Breast epithelium (tissue), 4 donors: Measurements from ENCODE around the gene CDH8. TPM values are rescaled to one million over a fixed set of nuclear protein-coding genes. Genes with fewer than 3 reads are reported as not detected.
"Not testable (repeated sequence)": the region's sequence is repeated elsewhere in the genome, so short reads cannot be mapped to it uniquely, and the experiment has no call there.

Experiments
- DNase-seq, 2 donors: peaks; one replicate each; pipeline ENCODE4 v3.0.0-alpha.2; 2019; ENCODE audit warnings: low spot score in 2 of 2
- H3K27ac ChIP-seq, 2 donors: fragments of 200-600 bp; sonication (generic) in 1 of 2; one replicate each; pipeline ENCODE4 v1.5.1; 2016 to 2019; ENCODE audit warnings: mild to moderate bottlenecking in 1 of 2
- H3K27me3 ChIP-seq, 2 donors: fragments of 200-600 bp; sonication (generic) in 1 of 2; one replicate each; pipeline versions ENCODE4 v1.5.1 to v1.6.0; 2017 to 2019; ENCODE audit warnings: control low read depth in 1 of 2, mild to moderate bottlenecking in 1 of 2
- H3K36me3 ChIP-seq: fragments of 200-600 bp; one replicate; pipeline ENCODE4 v1.5.1; 2019
- H3K4me1 ChIP-seq, 2 donors: fragments of 200-600 bp; sonication (generic); one replicate each; pipeline ENCODE4 v1.5.1; 2016 to 2019; ENCODE audit warnings: control low read depth in 1 of 2
- H3K4me3 ChIP-seq, 3 donors: fragments of 200-600 bp; sonication (generic); 1 replicate in 2 of 3; 2 replicates in 1 of 3; pipeline ENCODE4 v1.5.1; 2016 to 2019; ENCODE audit warnings: mild to moderate bottlenecking in 3 of 3, moderate library complexity in 2 of 3
- H3K9me3 ChIP-seq, 2 donors: fragments of 200-600 bp; sonication (generic) in 1 of 2; one replicate each; pipeline ENCODE4 v1.5.1; 2016 to 2019; ENCODE audit warnings: control low read depth in 1 of 2
- CTCF ChIP-seq, 3 donors: fragments of 450-650 bp; IDR thresholded peaks; one replicate each; pipeline ENCODE4 v1.5.1; 2016 to 2017; ENCODE audit warnings: antibody characterized with exemption in 3 of 3, mild to moderate bottlenecking in 3 of 3, moderate library complexity in 3 of 3
- POLR2A ChIP-seq: fragments of 450-650 bp; IDR thresholded peaks from one replicate; pipeline ENCODE4 v1.6.1; 2016; ENCODE audit warnings: antibody characterized with exemption, mild to moderate bottlenecking, moderate library complexity
- POLR2AphosphoS5 ChIP-seq, 3 donors: sonication (generic); formaldehyde crosslinking; IDR thresholded peaks; one replicate each; pipeline ENCODE4 v1.6.1; 2017; ENCODE audit warnings: antibody characterized with exemption in 3 of 3
- intact Hi-C: fragments of 100-400 bp; cut with DNase I; formaldehyde crosslinking; loops from one replicate; pipeline ENCODE4 v1.15.1; 2023; ENCODE audit warnings: low total_unique reads
- total RNA-seq, 3 donors: library from RNA; depleted of rRNA; stranded (reverse); fragments of >200 nt; gene quantifications; one replicate each; pipeline ENCODE4 v1.1.0, GENCODE V29; 2016

The CDH8 gene
- total RNA-seq, 3 donors from 2014 or later = under 0.01 to 0.15 TPM; not detected in 1

- no peaks in the 10 kb centered on the region for H3K4me1 ChIP-seq
- H3K9me3 ChIP-seq = no peaks in the 10 kb centered on the region
- H3K36me3 ChIP-seq = no peaks in the 10 kb centered on the region
- no peak for DNase-seq
- intact Hi-C loops = loop anchor here (5.0 to 10.0 kb wide), 2 partner anchors 555 to 907 kb away; no protein-coding TSS in a partner anchor
- no peak for TF ChIP-seq CTCF (IDR thresholded peaks at IDR 0.05)
- no peak for TF ChIP-seq POLR2AphosphoS5 (IDR thresholded peaks at IDR 0.05)
- H3K27me3 ChIP-seq = no peaks in the 10 kb centered on the region
- H3K4me3 ChIP-seq = no peak overlapping the region
- no peak overlapping the region for H3K27ac ChIP-seq
These were observed 106.5 kb downstream of the CDH8 start for GRCh38 chr16:61929776-61930175.

GRCh38 chr16:61926766-61927165 is 109.5 kb downstream of the CDH8 start:
- DNase-seq = no peak
- Histone ChIP-seq H3K27me3 (no peaks in the 10 kb centered on the region), H3K36me3 (no peaks in the 10 kb centered on the region), H3K4me1 (no peaks in the 10 kb centered on the region), H3K4me3 (no peak overlapping the region), H3K9me3 (no peaks in the 10 kb centered on the region), H3K27ac (no peak overlapping the region)
- intact Hi-C loops = loop anchor here (10.0 kb wide), 1 partner anchor 552 kb away; no protein-coding TSS in a partner anchor
- TF ChIP-seq POLR2AphosphoS5 (IDR thresholded peaks at IDR 0.05) (no peak), POLR2A (no peak), CTCF (IDR thresholded peaks at IDR 0.05) (no peak)

GRCh38 chr16:61923629-61924028 is 112.6 kb downstream of the CDH8 start:
- TF ChIP-seq CTCF (IDR thresholded peaks at IDR 0.05) (no peak), POLR2AphosphoS5 (IDR thresholded peaks at IDR 0.05) (no peak), POLR2A (no peak)
- H3K36me3 ChIP-seq = no peaks in the 10 kb centered on the region

DNA sequence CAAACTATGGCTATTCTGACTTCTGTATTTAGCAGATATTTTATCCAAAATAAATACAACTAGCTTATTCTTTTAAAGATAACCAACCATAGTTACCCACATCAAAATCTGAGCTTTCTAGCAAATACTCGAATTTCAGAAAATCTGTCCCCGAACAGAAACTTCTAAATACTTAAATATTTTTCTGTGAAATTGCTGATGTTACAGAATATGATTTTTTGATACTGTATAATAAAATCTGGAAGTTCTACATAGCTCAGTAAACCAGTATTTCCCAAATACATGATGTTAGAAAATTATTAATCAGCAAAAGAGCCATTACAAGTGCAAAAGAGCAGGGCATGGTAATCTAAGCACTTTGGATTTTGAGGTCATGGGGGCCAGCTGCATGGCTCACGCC is 114.9 kb downstream of the CDH8 start:
- DNase-seq = no peak
- H3K27ac ChIP-seq = no peak overlapping the region
- no peak for TF ChIP-seq POLR2A
- TF ChIP-seq CTCF (IDR thresholded peaks at IDR 0.05) = no peak
- no peak for TF ChIP-seq POLR2AphosphoS5 (IDR thresholded peaks at IDR 0.05)
- no peaks in the 10 kb centered on the region for H3K9me3 ChIP-seq
- H3K36me3 ChIP-seq = no peaks in the 10 kb centered on the region
- H3K4me1 ChIP-seq = no peaks in the 10 kb centered on the region
- intact Hi-C loops = loop anchor here (10.0 kb wide), 1 partner anchor 547 kb away; no protein-coding TSS in a partner anchor
- H3K27me3 ChIP-seq = no peaks in the 10 kb centered on the region
- H3K4me3 ChIP-seq = no peak overlapping the region

More at GRCh38 chr16:61923629-61924028, 112.6 kb downstream of the CDH8 start:
- H3K27me3 ChIP-seq = no peaks in the 10 kb centered on the region
- H3K4me3 ChIP-seq = no peak overlapping the region
- H3K9me3 ChIP-seq = no peaks in the 10 kb centered on the region
- no peaks in the 10 kb centered on the region for H3K4me1 ChIP-seq
- intact Hi-C loops = loop anchor here (10.0 kb wide), 1 partner anchor 549 kb away; no protein-coding TSS in a partner anchor
- no peak for DNase-seq
- H3K27ac ChIP-seq = no peak overlapping the region

DNA sequence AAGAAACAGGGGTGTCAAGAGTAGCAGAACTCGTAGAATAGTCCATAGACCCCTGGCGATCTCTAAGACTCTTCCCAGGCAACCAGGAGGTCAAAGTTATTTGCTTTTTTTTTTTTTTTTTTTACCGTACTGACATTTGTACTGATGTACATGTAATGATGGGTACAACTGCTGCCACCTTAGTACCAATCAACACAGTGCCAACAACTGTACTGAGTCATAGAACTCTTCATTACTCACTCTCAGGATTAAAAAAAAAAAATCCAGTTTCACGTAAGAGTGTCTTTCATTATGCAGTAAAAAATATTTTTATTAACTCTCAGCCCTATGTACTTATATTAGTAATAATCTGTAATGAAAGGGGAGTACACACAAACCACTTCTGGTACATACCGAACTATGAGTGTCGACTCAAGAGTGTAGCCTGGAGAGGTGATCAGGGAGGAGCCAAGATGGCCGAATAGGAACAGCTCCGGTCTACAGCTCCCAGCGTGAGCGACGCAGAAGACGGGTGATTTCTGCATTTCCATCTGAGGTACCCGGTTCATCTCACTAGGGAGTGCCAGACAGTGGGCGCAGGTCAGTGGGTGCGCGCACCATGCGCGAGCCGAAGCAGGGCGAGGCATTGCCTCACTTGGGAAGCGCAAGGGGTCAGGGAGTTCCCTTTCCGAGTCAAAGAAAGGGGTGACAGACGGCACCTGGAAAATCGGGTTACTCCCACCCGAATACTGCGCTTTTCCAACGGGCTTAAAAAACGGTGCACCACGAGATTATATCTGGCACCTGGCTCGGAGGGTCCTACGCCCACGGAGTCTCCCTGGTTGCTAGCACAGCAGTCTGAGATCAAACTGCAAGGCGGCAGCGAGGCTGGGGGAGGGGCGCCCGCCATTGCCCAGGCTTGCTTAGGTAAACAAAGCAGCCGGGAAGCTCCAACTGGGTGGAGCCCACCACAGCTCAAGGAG is 118.1 kb downstream of the CDH8 start:
- H3K36me3 ChIP-seq, H3K9me3 ChIP-seq, H3K4me3 ChIP-seq, H3K27me3 ChIP-seq, intact Hi-C loops, DNase-seq, H3K27ac ChIP-seq, H3K4me1 ChIP-seq: not testable (repeated sequence)
